ENCODE measurements around the gene MAD1L1. TPM values are rescaled to one million over a fixed set of nuclear protein-coding genes. Genes with fewer than 3 reads are reported as not detected.
A peak's percentile ranks its signal among the peaks of the same experiment; 100 is the strongest.

The MAD1L1 gene
- total and polyA plus RNA-seq, 2 of the 4 experiments (the other 2 are of a cell fraction) = 29.0 to 40.9 TPM

GRCh38 chr7:1800902-1801301, 431.8 kb downstream of the MAD1L1 start:
- no peak overlapping the region for H3K4me3 ChIP-seq (ENCODE audit: insufficient read depth, low read depth, low read length)
- H3K4me2 ChIP-seq (ENCODE audit: low read depth, low read length) = no peak overlapping the region; the same call in 1 of the 2 replicates
- no peak overlapping the region for H3K27ac ChIP-seq (ENCODE audit: insufficient read depth, low read length)
- TF ChIP-seq BHLHE40 (IDR thresholded peaks at IDR 0.05; ENCODE audit: low read depth, low read length) (0 out of 2 replicates have a peak, but pooled peaks have one; percentile 9), FOS (IDR thresholded peaks at IDR 0.05; ENCODE audit: low read depth, low read length) (no peak)
- no peak overlapping the region for H2BK120ac ChIP-seq (ENCODE audit: low read depth, low read length)
- no peak overlapping the region for H2BK15ac ChIP-seq (ENCODE audit: low read depth, low read length)
- no peak overlapping the region for H3K9ac ChIP-seq (ENCODE audit: low read depth, low read length)
- H4K91ac ChIP-seq (ENCODE audit: insufficient read depth, low read depth, low read length) = no peak overlapping the region
- H2AK9ac ChIP-seq (replicated peaks; ENCODE audit: low read depth, low read length, poor library complexity) = no peak overlapping the region
- in situ Hi-C loops (cut with MboI; ENCODE audit: low sequenced_read_pairs) (no loop called here), dilution Hi-C loops (cut with HindIII; ENCODE audit: low sequenced_read_pairs, unreplicated experiment) (no loop called here), intact Hi-C loops (cut with micrococcal nuclease) (no loop called here)
- DNase-seq = peak; percentile 44
- H3K9me1 ChIP-seq (ENCODE audit: insufficient read depth, low read length) = no peaks in the 10 kb centered on the region
- BruUV-seq (replicated peaks) = no TSS peak
- no peak overlapping the region for H3K23ac ChIP-seq (ENCODE audit: low read depth, low read length)
- H2BK5ac ChIP-seq (ENCODE audit: low read depth, low read length, poor library complexity, severe bottlenecking) = no peak overlapping the region
- no peak overlapping the region for H2BK20ac ChIP-seq (ENCODE audit: low read depth, low read length)
- H3K4ac ChIP-seq (ENCODE audit: low read depth, low read length) = no peak overlapping the region
- H4K20me1 ChIP-seq (ENCODE audit: insufficient read depth, low read length) = no peaks in the 10 kb centered on the region; the same call in 1 of the 2 replicates
- H3K14ac ChIP-seq (replicated peaks; ENCODE audit: low read depth, low read length) = no peak overlapping the region
- no peak overlapping the region for H3K18ac ChIP-seq (ENCODE audit: low read depth, low read length)
- no peaks in the 10 kb centered on the region for H3K4me1 ChIP-seq (ENCODE audit: control insufficient read depth, insufficient read depth, low read length)
- no peak overlapping the region for H2AFZ ChIP-seq (replicated peaks; ENCODE audit: low read length, poor library complexity)
- H3K36me3 ChIP-seq (ENCODE audit: control insufficient read depth, insufficient read depth, low read length) = no peaks in the 10 kb centered on the region
- H4K8ac ChIP-seq (ENCODE audit: low read depth in 2 of 2, low read length in 2 of 2) = no peak overlapping the region
- H4K5ac ChIP-seq (ENCODE audit: low read depth, low read length) = no peak overlapping the region
- WGBS, 2 experiments (ENCODE audit: extremely low coverage in 2 of 2, insufficient read length in 1 of 2) = 16% methylated on average over 9 of the region's 14 CpGs; no CpG with 5 or more reads in 1 of the 2 experiments
- H3K56ac ChIP-seq (ENCODE audit: extremely low read depth, insufficient read depth, low read length) = no peak overlapping the region
- peaks cover 2% of the 10 kb centered on the region; the same call in 1 of the 2 replicates for H3K27me3 ChIP-seq (ENCODE audit: control insufficient read depth, insufficient read depth, low read length)
- H3K9me3 ChIP-seq (ENCODE audit: control insufficient read depth, insufficient read depth, low read length) = peaks cover 5% of the 10 kb centered on the region; the same call in 1 of the 2 replicates
- ChIA-PET POLR2A (ENCODE audit: unreplicated experiment) (no interaction called here), CTCF (no interaction called here)
- ATAC-seq (ENCODE audit: low read depth) = no peak
- H3K79me1 ChIP-seq (ENCODE audit: low read depth in 1 of 2, low read length in 2 of 2) = no peaks in the 10 kb centered on the region
- no peak overlapping the region for H2AK5ac ChIP-seq (ENCODE audit: low read depth, low read length)
